NB4 (cell line): ENCODE results near the gene CAMK2B.

ENCODE experiments used
- DNase-seq: peaks from one replicate; pipeline ENCODE4 v3.0.0; 2010; ENCODE audit warnings: low read depth
- H3K4me3 ChIP-seq: one replicate; pipeline ENCODE4 v1.5.1; 2011; ENCODE audit warnings: mild to moderate bottlenecking, low read depth, low read length, moderate library complexity
- MAX ChIP-seq: IDR thresholded peaks from 2 replicates; pipeline ENCODE4 v1.6.1; 2011; ENCODE audit warnings: low read depth, low read length
- MYC ChIP-seq: IDR thresholded peaks from 2 replicates; pipeline ENCODE4 v1.6.1; 2011; ENCODE audit warnings: low read depth, low read length
- POLR2A ChIP-seq: IDR thresholded peaks from 2 replicates; pipeline ENCODE4 v1.6.1; 2011; ENCODE audit warnings: mild to moderate bottlenecking; ENCODE audit not compliant: insufficient read length; ENCODE audit errors: extremely low read depth
- TF ChIP-seq, protein P1 (sequence below): IDR thresholded peaks from one replicate; pipeline ENCODE4 v1.5.1; 2012; ENCODE audit warnings: low read depth, low read length

Gene CAMK2B

DNA sequence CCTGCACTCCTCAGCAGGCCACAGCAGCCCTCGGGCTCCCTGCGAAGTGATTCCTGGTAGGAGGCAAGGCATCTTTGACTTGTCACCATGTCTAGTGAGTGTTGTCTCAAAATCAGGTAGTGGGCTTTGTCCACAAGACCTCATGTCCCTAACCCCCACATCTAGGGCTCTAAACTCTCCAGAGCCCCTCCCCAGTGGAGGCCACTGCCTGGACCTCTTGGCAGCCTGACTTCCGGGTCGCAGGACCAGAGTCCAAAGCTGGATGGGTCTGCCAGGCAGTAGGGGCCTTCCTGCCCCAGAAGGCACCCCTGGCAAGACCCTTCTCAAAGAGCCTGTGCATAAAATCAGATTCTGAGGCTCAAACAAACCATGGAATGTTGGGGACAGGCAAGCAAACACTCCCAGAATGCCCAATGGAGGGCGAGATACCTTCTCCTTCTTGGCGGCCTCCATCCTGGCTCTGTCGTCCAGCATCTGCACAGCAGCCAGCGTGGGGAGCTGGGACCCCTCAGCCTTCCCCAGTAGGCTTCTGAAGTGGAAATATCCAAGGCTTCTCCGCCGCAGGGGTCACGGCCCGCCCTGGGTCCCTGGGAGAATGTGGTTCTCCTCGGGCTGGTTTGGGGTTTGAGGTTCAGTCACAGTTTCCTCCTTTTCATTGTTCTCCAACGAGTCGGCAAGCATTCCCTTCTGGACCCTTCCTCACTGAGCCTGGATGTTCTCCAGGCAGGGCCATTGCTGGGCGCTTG lies 136.7 kb downstream of the CAMK2B start:
- no peak overlapping the region for H3K4me3 ChIP-seq
- no peak for DNase-seq
- TF ChIP-seq MAX: no peak
- TF ChIP-seq MYC: no peak
- TF ChIP-seq, protein P1, sequence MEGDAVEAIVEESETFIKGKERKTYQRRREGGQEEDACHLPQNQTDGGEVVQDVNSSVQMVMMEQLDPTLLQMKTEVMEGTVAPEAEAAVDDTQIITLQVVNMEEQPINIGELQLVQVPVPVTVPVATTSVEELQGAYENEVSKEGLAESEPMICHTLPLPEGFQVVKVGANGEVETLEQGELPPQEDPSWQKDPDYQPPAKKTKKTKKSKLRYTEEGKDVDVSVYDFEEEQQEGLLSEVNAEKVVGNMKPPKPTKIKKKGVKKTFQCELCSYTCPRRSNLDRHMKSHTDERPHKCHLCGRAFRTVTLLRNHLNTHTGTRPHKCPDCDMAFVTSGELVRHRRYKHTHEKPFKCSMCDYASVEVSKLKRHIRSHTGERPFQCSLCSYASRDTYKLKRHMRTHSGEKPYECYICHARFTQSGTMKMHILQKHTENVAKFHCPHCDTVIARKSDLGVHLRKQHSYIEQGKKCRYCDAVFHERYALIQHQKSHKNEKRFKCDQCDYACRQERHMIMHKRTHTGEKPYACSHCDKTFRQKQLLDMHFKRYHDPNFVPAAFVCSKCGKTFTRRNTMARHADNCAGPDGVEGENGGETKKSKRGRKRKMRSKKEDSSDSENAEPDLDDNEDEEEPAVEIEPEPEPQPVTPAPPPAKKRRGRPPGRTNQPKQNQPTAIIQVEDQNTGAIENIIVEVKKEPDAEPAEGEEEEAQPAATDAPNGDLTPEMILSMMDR: no peak
- no peak for TF ChIP-seq POLR2A

- H3K4me3 ChIP-seq: no peak overlapping the region
- no peak for DNase-seq
- no peak for TF ChIP-seq MAX
- TF ChIP-seq, protein P1: no peak
These were observed 137.6 kb downstream of the CAMK2B start for GRCh38 chr7:44187636-44188416.

GRCh38 chr7:44186736-44187135 lies 138.7 kb downstream of the CAMK2B start:
- no peak for TF ChIP-seq MYC
- TF ChIP-seq, protein P1: no peak
- TF ChIP-seq MAX: no peak
- no peak for TF ChIP-seq POLR2A
- DNase-seq: no peak
- H3K4me3 ChIP-seq: no peak overlapping the region

DNA sequence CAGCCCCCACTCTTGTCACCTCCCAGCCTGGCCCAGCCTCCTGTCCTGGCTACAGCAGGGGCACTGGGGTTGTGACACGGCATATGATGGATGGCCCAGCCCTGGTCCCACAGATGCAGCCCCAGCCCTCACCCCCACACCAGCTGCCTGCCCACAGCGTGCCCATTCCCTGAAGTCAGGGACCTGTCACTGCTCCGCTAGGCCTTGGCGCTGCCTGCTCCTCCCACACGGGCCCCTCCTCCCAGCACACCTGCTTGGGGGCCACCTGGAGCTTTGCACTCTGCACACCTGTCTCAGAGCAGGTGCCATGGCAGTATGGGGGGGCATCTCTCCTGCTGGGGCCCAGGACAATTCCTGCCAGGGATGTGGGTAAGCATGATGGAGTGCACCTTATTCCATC lies 139.7 kb downstream of the CAMK2B start:
- TF ChIP-seq, protein P1: no peak
- TF ChIP-seq POLR2A: no peak
- TF ChIP-seq MAX: no peak
- TF ChIP-seq MYC: no peak
- H3K4me3 ChIP-seq: no peak overlapping the region
- no peak for DNase-seq

DNA sequence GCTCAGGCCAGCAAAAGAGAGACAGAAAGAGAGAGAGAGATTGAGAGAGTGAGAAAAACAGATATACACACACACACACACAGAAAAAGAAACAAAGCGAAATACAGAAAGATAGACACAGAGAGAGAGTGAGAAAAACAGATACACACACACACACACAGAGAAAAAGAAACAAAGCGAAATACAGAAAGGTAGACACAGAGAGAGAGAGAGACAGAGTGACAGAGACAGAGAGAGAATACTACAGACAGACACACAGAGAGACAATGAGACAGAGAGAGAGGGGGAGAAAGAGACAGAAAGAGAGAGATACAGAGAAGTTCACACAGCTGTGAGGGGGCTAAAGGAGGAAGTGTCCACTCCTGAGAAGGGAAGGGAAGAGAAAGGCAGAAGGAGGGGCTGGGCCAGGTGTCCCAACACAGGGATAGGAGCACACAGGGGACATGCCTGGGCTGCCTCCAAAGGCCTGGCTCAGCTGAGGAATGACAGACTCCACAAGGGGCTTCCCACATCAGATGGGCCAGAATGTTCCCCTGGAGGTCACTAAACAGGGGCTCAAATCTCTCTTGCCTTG lies 140.4 kb downstream of the CAMK2B start:
- TF ChIP-seq, protein P1: no peak
- TF ChIP-seq MYC (no peak), POLR2A (no peak), MAX (no peak)
- DNase-seq: no peak
- no peak overlapping the region for H3K4me3 ChIP-seq
